GM12872 (cell line): Measurements from ENCODE around the gene PDIA5.

ENCODE experiments used
- CTCF ChIP-seq: IDR thresholded peaks from 3 replicates; pipeline ENCODE4 v1.5.1; 2011; ENCODE audit warnings: low read depth, mild to moderate bottlenecking, low read length, moderate library complexity; ENCODE audit not compliant: insufficient read depth

The PDIA5 gene

GRCh38 chr3:123064506-123064905, 2.3 kb upstream of the PDIA5 start:
- no peak for TF ChIP-seq CTCF

- TF ChIP-seq CTCF = no peak
These were observed 1.9 kb upstream of the PDIA5 start for GRCh38 chr3:123064914-123065313.

- no peak for TF ChIP-seq CTCF
These were observed 278 bp upstream of the PDIA5 start for GRCh38 chr3:123066599-123066895.

- no peak for TF ChIP-seq CTCF
These were observed 1.1 kb downstream of the PDIA5 start for GRCh38 chr3:123067689-123068600.

DNA sequence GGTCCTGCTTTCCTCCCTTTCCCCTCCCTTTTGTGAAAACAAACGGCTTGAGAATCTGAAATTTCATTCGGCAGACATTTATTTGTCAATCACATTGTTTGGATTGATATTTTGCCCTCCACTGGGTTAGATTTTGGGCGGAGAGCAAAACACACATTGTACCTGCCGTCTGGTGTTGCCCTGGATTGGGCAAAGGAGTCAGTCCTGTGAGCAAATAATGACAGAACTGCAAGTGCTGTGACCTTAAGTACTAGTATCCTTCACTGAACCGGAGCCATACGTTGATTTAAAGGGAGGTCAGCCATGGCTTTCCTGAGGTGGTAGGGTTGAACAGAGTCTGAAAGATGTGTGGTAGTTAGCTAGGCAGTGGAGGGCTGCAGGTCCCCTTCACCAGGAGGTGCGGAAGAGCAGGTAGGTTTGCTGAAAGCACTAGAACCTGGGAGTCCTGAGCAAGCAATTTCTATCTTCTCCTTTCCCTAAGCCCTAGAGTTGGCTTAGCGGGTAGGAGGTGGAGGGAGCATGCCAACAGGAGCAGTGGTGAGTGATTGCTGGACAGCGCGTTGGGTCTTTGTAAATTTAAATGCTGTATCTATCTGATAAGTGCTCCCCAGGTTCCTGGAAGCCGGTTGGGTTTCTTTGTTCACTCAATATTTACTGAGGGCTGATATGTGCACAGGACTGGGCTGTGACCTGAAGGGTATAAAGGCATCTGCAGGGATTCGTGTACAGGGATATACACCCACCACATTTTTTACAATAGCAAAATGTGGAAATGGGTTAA, 2.0 kb downstream of the PDIA5 start:
- TF ChIP-seq CTCF = no peak

- no peak for TF ChIP-seq CTCF
These were observed 3.7 kb downstream of the PDIA5 start for GRCh38 chr3:123070510-123070909.

DNA sequence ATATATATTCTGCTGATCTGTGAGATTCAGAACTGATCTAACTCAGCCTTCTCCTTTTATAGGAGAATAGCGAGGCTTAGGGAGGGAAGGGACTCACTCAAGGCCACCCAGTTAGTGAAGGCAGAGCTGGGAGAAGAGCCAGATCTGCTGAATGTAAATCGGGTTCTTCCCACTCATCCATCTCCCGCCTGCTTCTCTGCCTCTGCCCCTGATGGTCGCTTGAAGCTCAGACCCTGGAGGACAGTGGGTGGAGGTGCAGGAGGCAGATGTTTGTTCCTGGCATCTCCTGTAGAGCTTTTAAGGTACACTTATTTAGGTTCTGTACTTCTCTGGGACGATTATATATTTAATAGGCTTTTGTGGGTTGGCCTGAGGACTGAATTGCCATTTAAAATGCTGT, 4.3 kb downstream of the PDIA5 start:
- peak; percentile 22; the same call in 1 of the 3 replicates for TF ChIP-seq CTCF
